SK-N-SH treated with all-trans-retinoic acid at 6 μM for 48 hours (cell line): ENCODE data around the gene B4GAT1.

Source experiments
- ARNTL ChIP-seq: fragments of 450-650 bp; formaldehyde crosslinking; IDR thresholded peaks from 2 replicates; pipeline ENCODE4 v1.5.0; 2020; ENCODE audit warnings: low read depth, mild to moderate bottlenecking, moderate library complexity, borderline replicate concordance
- BACH2 ChIP-seq: fragments of 250-450 bp; sonication (Bioruptor Pico); IDR thresholded peaks from 2 replicates; pipeline ENCODE4 v1.9.0; 2021; ENCODE audit warnings: mild to moderate bottlenecking, borderline replicate concordance
- CREB5 ChIP-seq: fragments of 250-450 bp; sonication (Bioruptor Pico); IDR thresholded peaks from 2 replicates; pipeline ENCODE4 v1.5.1; 2020; ENCODE audit warnings: low read depth, mild to moderate bottlenecking, moderate library complexity
- CSDC2 ChIP-seq: fragments of 250-450 bp; sonication (Bioruptor Pico); IDR thresholded peaks from 2 replicates; pipeline ENCODE4 v1.5.0; 2020; ENCODE audit warnings: mild to moderate bottlenecking, moderate library complexity
- CSRNP3 ChIP-seq: fragments of 250-450 bp; sonication (Bioruptor Pico); IDR thresholded peaks from 2 replicates; pipeline ENCODE4 v1.5.1; 2021; ENCODE audit warnings: mild to moderate bottlenecking, moderate library complexity
- ESRRG ChIP-seq: fragments of 250-450 bp; sonication (Bioruptor Pico); IDR thresholded peaks from 2 replicates; pipeline ENCODE4 v1.6.1; 2021; ENCODE audit warnings: mild to moderate bottlenecking
- TSHZ2 ChIP-seq: fragments of 250-450 bp; sonication (Bioruptor Pico); IDR thresholded peaks from 2 replicates; pipeline ENCODE4 v1.5.0; 2020; ENCODE audit warnings: mild to moderate bottlenecking, moderate library complexity
- ZFP30 ChIP-seq: fragments of 450-650 bp; formaldehyde crosslinking; IDR thresholded peaks from 2 replicates; pipeline ENCODE4 v1.5.0; 2022; ENCODE audit warnings: mild to moderate bottlenecking, moderate library complexity
- ZNF565 ChIP-seq: fragments of 450-650 bp; formaldehyde crosslinking; conservative IDR thresholded peaks from 2 replicates; pipeline ENCODE4 v1.5.0; 2020; ENCODE audit warnings: low read depth, mild to moderate bottlenecking, moderate library complexity
- ZNF70 ChIP-seq: fragments of 450-650 bp; formaldehyde crosslinking; IDR thresholded peaks from 2 replicates; pipeline ENCODE4 v1.5.0; 2020; ENCODE audit warnings: mild to moderate bottlenecking, moderate library complexity

- no peak for TF ChIP-seq BACH2 (CRISPR knock-in tag)
- TF ChIP-seq ZFP30 (CRISPR knock-in tag) = no peak
- TF ChIP-seq ZNF565 (CRISPR knock-in tag) = no peak
- no peak for TF ChIP-seq CSRNP3 (CRISPR knock-in tag)
- no peak for TF ChIP-seq ESRRG (CRISPR knock-in tag)
- no peak for TF ChIP-seq ARNTL (CRISPR knock-in tag)
- no peak for TF ChIP-seq CSDC2 (CRISPR knock-in tag)
- TF ChIP-seq TSHZ2 (CRISPR knock-in tag) = no peak
- no peak for TF ChIP-seq ZNF70
- TF ChIP-seq CREB5 (CRISPR knock-in tag) = no peak
These were observed 37.1 kb downstream of the B4GAT1 start for GRCh38 chr11:66310324-66310723.
